SK-N-MC (cell line): ENCODE data around the gene UBAC2.

Source experiments
- EZH2 ChIP-seq: fragments of 200-600 bp; sonication (generic); IDR thresholded peaks from one replicate; pipeline ENCODE4 v1.6.1; 2017; ENCODE audit warnings: antibody characterized with exemption
- POLR2AphosphoS5 ChIP-seq: IDR thresholded peaks from 2 replicates; pipeline ENCODE4 v1.6.1; 2012; ENCODE audit warnings: mild to moderate bottlenecking, low read depth, low read length, borderline replicate concordance

DNA sequence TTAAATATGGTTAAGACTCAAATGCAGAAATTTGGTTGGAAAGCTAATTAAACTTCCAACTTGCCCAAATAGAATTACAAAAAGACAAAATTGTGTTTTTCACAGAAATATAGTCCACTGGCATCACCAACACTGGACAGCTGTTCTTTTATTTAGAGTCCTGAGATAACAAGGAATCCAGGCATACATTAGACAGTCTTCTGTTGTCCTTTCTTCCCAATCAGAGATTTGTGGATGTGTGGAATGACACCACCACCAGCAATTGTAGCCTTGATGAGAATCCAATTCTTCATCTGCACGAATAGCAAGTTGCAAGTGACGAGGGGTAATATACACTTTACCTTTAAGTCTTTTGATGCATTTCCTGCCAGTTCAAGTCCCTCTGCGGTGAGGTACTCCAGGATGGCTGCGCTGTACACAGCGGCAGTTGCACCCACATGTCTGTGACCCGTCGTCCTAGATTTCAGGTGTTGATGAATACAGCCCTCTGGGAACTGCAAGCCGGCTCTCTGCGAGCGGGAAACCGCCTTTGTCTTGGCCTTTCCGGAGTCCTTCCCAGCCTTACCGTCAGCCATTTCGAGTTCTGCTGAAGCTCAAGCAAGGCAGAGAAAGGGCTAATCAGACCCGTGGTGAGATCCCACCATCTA, 14.7 kb downstream of the UBAC2 start:
- TF ChIP-seq EZH2 = no peak
- no peak for TF ChIP-seq POLR2AphosphoS5
